HCT116 (cell line): ENCODE data around the gene RAB3GAP2.

Source experiments
- CBX3 ChIP-seq: IDR thresholded peaks from 2 replicates; pipeline ENCODE4 v1.6.1; 2012; ENCODE audit warnings: low read depth
- CEBPB ChIP-seq: IDR thresholded peaks from 2 replicates; pipeline ENCODE4 v1.6.1; 2012; ENCODE audit warnings: low read depth
- EZH2 ChIP-seq: fragments of 200-600 bp; sonication (generic); IDR thresholded peaks from 2 replicates; pipeline ENCODE4 v1.6.1; 2017; ENCODE audit warnings: antibody characterized with exemption, mixed run types
- EZH2phosphoT487 ChIP-seq: fragments of 200-600 bp; IDR thresholded peaks from 2 replicates; pipeline ENCODE4 v1.6.1; 2018; ENCODE audit warnings: antibody characterized with exemption, borderline replicate concordance
- FOSL1 ChIP-seq: IDR thresholded peaks from 2 replicates; pipeline ENCODE4 v1.6.1; 2012; ENCODE audit warnings: low read depth
- JUND ChIP-seq: IDR thresholded peaks from 2 replicates; pipeline ENCODE4 v1.6.1; 2012
- POLR2A ChIP-seq: IDR thresholded peaks from 2 replicates; pipeline ENCODE4 v1.7.0; 2011; ENCODE audit warnings: borderline replicate concordance; ENCODE audit not compliant: insufficient read depth, insufficient read length; ENCODE audit errors: extremely low read depth
- POLR2AphosphoS5 ChIP-seq: IDR thresholded peaks from 2 replicates; pipeline ENCODE4 v1.6.1; 2011; ENCODE audit warnings: mild to moderate bottlenecking, low read depth, low read length, moderate library complexity
- RAD21 ChIP-seq: IDR thresholded peaks from 2 replicates; pipeline ENCODE4 v1.6.1; 2012; ENCODE audit warnings: low read depth, mild to moderate bottlenecking
- SIN3A ChIP-seq: IDR thresholded peaks from 2 replicates; pipeline ENCODE4 v1.6.1; 2012; ENCODE audit warnings: low read depth
- TF ChIP-seq, protein P1 (sequence below): IDR thresholded peaks from 2 replicates; pipeline ENCODE4 v1.6.1; 2012; ENCODE audit warnings: low read depth
- TF ChIP-seq, protein P2 (sequence below): IDR thresholded peaks from 2 replicates; pipeline ENCODE4 v1.6.1; 2012
- TF ChIP-seq, protein P3 (sequence below), 3 experiments: fragments of 200-600 bp in 1 of 3; sonication (generic) in 1 of 3; IDR thresholded peaks in 2 of 3; conservative IDR thresholded peaks in 1 of 3; 2 replicates each; pipeline ENCODE4 v1.5.1; 2012 to 2017; ENCODE audit warnings: low read depth in 2 of 3, low read length in 2 of 3, antibody characterized with exemption in 1 of 3, borderline replicate concordance in 1 of 3, control low read depth in 1 of 3, mild to moderate bottlenecking in 1 of 3, mixed read lengths in 1 of 3, mixed run types in 1 of 3, moderate library complexity in 1 of 3; ENCODE audit not compliant: insufficient read depth in 1 of 3
- TF ChIP-seq, protein P4 (sequence below): IDR thresholded peaks from 2 replicates; pipeline ENCODE4 v1.6.1; 2012

DNA sequence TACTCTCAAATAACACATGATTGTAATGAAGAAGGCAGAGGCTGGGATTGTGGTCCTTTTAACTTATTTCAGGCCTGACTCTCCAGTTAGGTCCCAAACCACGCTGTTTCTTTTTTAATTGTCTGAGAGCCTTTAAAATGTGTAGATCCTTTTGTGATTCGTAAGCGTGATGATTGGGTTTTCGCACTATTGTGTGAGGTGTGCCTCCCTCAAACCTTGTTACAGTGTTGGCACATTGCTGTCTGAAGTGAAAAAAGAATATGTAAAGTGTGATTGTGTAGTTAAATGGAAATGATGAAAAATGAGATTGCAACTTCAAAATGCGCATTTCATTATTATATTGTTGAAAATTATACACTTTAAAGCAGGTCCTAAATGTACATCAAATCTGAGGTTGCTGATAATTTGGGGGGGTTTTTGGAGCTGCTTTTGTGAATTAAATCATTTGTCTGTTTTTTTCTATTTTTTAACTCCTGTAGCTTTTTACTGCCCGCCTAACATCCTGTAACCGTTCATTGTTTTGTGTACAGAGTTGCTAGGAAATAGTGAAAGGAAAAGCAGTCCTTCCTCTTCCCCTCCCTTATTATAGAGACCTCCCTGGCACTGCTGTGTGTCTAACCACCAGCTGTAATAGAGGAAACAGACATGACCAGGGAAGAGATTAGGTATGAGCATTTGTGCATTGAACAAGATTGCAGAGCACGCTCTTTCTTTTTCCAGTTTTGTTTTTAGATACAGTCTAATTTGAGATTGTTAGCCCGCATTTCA lies 135.1 kb downstream of the RAB3GAP2 start:
- TF ChIP-seq, protein P1, sequence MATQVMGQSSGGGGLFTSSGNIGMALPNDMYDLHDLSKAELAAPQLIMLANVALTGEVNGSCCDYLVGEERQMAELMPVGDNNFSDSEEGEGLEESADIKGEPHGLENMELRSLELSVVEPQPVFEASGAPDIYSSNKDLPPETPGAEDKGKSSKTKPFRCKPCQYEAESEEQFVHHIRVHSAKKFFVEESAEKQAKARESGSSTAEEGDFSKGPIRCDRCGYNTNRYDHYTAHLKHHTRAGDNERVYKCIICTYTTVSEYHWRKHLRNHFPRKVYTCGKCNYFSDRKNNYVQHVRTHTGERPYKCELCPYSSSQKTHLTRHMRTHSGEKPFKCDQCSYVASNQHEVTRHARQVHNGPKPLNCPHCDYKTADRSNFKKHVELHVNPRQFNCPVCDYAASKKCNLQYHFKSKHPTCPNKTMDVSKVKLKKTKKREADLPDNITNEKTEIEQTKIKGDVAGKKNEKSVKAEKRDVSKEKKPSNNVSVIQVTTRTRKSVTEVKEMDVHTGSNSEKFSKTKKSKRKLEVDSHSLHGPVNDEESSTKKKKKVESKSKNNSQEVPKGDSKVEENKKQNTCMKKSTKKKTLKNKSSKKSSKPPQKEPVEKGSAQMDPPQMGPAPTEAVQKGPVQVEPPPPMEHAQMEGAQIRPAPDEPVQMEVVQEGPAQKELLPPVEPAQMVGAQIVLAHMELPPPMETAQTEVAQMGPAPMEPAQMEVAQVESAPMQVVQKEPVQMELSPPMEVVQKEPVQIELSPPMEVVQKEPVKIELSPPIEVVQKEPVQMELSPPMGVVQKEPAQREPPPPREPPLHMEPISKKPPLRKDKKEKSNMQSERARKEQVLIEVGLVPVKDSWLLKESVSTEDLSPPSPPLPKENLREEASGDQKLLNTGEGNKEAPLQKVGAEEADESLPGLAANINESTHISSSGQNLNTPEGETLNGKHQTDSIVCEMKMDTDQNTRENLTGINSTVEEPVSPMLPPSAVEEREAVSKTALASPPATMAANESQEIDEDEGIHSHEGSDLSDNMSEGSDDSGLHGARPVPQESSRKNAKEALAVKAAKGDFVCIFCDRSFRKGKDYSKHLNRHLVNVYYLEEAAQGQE = no peak
- TF ChIP-seq, protein P2, sequence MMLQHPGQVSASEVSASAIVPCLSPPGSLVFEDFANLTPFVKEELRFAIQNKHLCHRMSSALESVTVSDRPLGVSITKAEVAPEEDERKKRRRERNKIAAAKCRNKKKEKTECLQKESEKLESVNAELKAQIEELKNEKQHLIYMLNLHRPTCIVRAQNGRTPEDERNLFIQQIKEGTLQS = no peak
- TF ChIP-seq, protein P3, sequence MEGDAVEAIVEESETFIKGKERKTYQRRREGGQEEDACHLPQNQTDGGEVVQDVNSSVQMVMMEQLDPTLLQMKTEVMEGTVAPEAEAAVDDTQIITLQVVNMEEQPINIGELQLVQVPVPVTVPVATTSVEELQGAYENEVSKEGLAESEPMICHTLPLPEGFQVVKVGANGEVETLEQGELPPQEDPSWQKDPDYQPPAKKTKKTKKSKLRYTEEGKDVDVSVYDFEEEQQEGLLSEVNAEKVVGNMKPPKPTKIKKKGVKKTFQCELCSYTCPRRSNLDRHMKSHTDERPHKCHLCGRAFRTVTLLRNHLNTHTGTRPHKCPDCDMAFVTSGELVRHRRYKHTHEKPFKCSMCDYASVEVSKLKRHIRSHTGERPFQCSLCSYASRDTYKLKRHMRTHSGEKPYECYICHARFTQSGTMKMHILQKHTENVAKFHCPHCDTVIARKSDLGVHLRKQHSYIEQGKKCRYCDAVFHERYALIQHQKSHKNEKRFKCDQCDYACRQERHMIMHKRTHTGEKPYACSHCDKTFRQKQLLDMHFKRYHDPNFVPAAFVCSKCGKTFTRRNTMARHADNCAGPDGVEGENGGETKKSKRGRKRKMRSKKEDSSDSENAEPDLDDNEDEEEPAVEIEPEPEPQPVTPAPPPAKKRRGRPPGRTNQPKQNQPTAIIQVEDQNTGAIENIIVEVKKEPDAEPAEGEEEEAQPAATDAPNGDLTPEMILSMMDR (IDR thresholded peaks at IDR 0.05 in 2 of 3, conservative IDR thresholded peaks at IDR 0.05 in 1 of 3; ENCODE audit: borderline replicate concordance in 1 of 3, insufficient read depth in 1 of 3, low read depth in 2 of 3, low read length in 2 of 3) = no peak
- TF ChIP-seq, protein P4, sequence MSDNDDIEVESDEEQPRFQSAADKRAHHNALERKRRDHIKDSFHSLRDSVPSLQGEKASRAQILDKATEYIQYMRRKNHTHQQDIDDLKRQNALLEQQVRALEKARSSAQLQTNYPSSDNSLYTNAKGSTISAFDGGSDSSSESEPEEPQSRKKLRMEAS = no peak
- TF ChIP-seq EZH2 (no peak), POLR2A (no peak), POLR2AphosphoS5 (no peak), SIN3A (no peak), CEBPB (no peak), FOSL1 (no peak), RAD21 (no peak), CBX3 (no peak), JUND (no peak), EZH2phosphoT487 (no peak)
